Measurements from ENCODE around the gene GSE1.

DNA sequence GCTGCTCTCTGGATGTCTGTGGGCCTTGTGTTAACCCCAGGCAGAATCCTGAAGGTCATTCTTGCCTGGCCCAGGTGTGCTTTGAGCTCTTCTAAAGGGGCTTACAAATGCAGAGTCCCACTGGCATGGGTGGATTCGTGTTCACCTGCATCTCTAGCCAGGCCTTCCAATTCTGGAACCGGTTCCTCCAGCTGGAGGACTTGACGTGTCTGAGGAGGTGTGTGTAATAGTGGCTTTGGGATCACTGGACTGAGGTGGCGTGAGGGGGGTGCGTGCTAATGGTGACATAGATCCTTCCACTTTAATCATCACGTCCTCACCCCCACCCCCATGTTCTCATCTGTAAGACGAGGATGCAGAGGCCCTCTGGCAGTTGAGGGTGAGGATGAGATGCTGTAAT lies 4.8 kb downstream of the GSE1 start:
- TF ChIP-seq, protein P1, sequence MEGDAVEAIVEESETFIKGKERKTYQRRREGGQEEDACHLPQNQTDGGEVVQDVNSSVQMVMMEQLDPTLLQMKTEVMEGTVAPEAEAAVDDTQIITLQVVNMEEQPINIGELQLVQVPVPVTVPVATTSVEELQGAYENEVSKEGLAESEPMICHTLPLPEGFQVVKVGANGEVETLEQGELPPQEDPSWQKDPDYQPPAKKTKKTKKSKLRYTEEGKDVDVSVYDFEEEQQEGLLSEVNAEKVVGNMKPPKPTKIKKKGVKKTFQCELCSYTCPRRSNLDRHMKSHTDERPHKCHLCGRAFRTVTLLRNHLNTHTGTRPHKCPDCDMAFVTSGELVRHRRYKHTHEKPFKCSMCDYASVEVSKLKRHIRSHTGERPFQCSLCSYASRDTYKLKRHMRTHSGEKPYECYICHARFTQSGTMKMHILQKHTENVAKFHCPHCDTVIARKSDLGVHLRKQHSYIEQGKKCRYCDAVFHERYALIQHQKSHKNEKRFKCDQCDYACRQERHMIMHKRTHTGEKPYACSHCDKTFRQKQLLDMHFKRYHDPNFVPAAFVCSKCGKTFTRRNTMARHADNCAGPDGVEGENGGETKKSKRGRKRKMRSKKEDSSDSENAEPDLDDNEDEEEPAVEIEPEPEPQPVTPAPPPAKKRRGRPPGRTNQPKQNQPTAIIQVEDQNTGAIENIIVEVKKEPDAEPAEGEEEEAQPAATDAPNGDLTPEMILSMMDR (conservative IDR thresholded peaks at IDR 0.05), result no peak
- TF ChIP-seq ZFX (IDR thresholded peaks at IDR 0.05), result no peak

All from C4-2B (cell line).